PC-3 (cell line): Measurements from ENCODE around the gene EEIG1.

Experiments
- EZH2 ChIP-seq: fragments of 300-600 bp; sonication (generic); IDR thresholded peaks from one replicate; pipeline ENCODE4 v1.6.1; 2017; ENCODE audit warnings: antibody characterized with exemption, mild to moderate bottlenecking, low read length; ENCODE audit not compliant: unreplicated experiment
- EZH2phosphoT487 ChIP-seq: fragments of 300-600 bp; sonication (generic); IDR thresholded peaks from 2 replicates; pipeline ENCODE4 v1.6.1; 2018; ENCODE audit warnings: mild to moderate bottlenecking, antibody characterized with exemption, low read length, borderline replicate concordance
- TF ChIP-seq, protein P1 (sequence below): fragments of 300-600 bp; sonication (generic); conservative IDR thresholded peaks from 2 replicates; pipeline ENCODE4 v1.5.1; 2017; ENCODE audit warnings: antibody characterized with exemption, low read depth, mild to moderate bottlenecking, low read length

DNA sequence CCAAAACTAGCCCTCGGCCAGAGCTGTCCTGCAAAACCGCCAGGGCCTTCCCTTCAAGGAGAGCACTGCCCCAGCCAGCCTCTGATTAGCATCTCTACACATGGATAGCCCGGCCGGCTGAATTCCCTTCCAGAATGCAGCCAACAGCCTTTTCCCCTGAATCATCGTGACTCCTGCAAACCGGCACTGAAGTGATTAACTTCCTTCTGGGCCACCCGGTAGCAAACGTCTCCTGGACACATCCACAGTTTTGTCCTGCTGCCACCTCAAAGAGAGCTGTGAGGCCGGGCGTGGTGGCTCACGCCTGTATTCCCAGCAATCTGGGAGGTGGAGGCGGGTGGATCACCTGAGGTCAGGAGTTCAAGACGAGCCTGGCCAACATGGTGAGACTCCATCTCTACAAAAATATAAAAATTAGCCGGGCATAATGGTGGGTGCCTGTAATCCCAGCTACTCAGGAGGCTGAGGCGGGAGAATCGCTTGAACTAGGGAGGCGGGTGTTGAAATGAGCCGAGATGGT, 21.1 kb upstream of the EEIG1 start:
- TF ChIP-seq, protein P1, sequence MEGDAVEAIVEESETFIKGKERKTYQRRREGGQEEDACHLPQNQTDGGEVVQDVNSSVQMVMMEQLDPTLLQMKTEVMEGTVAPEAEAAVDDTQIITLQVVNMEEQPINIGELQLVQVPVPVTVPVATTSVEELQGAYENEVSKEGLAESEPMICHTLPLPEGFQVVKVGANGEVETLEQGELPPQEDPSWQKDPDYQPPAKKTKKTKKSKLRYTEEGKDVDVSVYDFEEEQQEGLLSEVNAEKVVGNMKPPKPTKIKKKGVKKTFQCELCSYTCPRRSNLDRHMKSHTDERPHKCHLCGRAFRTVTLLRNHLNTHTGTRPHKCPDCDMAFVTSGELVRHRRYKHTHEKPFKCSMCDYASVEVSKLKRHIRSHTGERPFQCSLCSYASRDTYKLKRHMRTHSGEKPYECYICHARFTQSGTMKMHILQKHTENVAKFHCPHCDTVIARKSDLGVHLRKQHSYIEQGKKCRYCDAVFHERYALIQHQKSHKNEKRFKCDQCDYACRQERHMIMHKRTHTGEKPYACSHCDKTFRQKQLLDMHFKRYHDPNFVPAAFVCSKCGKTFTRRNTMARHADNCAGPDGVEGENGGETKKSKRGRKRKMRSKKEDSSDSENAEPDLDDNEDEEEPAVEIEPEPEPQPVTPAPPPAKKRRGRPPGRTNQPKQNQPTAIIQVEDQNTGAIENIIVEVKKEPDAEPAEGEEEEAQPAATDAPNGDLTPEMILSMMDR = no peak
- TF ChIP-seq EZH2phosphoT487 (no peak), EZH2 (no peak)
